SH-SY5Y (cell line): Measurements from ENCODE around the gene TEK.

ENCODE experiments used
- GATA2 ChIP-seq: IDR thresholded peaks from 2 replicates; pipeline ENCODE4 v1.6.1; 2011; ENCODE audit warnings: mild to moderate bottlenecking, low read depth, low read length
- GATA3 ChIP-seq: IDR thresholded peaks from 2 replicates; pipeline ENCODE4 v1.6.1; 2011; ENCODE audit warnings: low read depth, mild to moderate bottlenecking, low read length, moderate library complexity

DNA sequence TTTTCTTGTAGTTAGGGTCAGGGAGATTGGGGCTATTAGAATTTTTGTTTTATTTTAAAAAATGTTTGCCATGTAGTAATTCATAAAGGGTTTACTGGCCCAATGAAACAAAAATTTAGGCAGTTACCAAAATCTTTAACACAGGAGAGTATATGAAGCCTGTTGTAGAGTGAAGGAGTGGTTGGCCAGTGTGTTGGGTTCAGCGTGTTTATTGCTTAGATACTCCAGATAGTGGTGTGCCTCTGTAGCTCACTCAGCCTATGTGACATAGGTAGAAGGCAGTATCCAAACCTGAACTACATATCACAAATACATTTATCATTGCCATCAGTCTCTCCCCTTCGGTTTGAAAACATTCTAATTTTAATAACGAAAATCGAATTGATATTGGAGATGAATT, 1.2 kb downstream of the TEK start:
- TF ChIP-seq GATA3 (no peak), GATA2 (no peak)
